Activated CD4-positive, CD25-positive, alpha-beta regulatory T cell (primary cell): ENCODE results near the gene FAM240B.

Experiments used
- DNase-seq, 4 experiments: peaks; one replicate each; lab custom pipeline; 2025; lab: John Stamatoyannopoulos, UW

FAM240B gene

DNA sequence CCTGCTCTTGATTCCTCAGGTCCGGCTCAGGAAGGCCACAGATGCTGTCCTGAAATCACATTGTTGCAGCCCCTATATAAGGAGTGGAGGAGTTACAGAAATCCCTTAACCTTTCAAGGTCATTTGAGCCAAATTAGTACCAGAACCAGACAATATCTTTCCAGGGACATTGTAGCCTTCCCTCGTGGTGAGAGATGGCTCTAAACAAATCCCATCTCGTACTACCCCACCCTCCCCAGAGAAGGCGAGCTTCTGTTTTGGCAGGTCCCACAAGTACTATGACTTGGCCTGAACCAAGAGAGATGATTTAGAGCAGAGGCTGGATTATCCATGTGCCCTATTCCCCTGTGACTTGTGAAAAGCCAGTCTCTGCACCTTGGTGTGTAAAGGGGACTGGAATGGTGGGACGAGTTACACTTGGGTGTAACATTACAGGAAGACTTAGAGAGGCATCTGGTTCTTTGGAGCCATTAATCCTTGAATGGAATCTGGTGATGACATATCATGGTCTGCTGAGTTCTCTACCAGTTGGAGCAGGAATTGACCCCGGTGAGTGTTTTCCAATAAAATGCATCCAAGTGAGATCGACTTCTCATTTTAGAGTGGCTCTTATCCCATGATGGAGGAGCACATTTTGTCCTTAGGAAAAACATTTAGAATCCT lies at the start of gene FAM240B:
TSS of gene FAM240B (minus strand) at position 51 of the 663 bp plus-strand sequence. CDS start 16,134 bp downstream, outside the sequence.
- DNase-seq, result no peak

DNA sequence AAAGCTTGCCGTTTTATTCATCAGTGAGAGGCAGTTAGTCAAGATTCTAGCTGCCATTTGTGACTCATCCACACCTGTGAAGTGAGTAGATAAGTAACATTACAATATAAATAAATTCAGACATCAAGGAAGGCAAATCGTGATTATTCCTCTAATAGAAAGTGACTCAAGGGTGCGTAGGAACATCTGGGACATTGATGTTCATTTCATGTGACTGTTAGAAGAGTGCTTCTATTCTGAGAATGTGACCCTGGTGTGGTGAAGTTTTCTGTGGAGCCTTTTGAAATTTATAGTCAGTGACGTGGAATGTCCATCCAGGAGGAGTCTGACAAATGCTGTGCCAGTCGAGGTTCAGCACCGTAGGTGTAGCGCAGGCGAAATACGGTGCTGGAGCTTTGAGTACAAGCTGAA lies 48.4 kb upstream of the FAM240B start:
- no peak for DNase-seq

DNA sequence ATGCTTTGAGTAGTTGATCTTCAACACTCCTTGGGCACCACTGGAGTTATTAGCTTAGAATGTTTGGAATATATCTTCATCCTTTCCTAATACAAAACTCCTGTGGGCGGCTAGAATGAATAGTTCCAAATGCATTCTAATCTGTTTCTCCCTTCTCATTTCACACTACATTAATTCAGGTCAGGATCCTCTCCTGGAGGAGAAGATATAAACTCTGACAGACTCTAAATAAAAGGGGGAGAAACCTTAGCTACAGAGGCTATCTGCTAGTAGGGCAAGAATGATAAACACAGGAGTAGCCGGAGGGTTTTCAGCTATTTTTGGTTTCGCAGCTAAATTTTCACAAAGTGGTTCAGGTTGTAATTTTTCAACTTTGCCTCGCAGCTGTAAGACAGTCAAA lies 45.2 kb upstream of the FAM240B start:
- no peak for DNase-seq

DNA sequence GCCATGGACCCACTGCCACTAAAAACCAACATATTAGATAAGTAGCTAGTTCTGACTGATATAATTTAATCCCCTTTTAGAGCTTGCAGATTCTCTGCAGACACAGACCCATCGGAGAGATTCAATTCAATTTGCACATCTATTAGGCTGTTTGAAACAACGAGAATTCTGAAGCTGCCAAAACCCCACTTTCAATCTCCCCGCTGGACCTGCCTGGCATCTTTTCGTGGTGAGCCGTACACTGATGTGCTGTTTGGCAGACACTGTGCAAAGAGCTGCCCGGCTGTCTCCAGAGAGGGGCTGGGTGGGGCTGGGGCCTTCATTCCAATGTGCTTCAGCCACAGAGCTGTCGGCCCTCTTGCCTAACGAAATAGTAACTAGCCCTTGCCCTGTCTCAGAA lies 42.1 kb upstream of the FAM240B start:
- DNase-seq, result no peak

DNA sequence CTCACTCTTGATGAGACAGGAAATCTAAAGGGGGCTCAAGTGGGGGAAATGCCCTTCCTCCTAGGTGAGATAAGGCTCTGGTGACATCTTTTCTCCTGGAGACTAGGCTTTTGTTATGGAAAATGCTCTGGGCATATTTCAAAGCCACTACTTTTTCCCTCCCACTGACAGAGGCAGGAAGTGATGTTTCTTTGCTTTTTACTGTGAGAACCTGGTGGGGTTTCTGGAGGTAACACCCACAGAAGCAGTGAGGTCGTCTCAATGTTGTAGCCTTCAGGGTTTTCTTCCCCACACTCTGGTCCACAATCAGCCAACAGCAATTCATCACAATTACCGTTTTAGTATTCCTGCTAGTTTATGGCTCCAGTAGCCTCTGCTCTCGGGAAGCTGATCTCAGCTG lies 41.4 kb upstream of the FAM240B start:
- no peak for DNase-seq

DNA sequence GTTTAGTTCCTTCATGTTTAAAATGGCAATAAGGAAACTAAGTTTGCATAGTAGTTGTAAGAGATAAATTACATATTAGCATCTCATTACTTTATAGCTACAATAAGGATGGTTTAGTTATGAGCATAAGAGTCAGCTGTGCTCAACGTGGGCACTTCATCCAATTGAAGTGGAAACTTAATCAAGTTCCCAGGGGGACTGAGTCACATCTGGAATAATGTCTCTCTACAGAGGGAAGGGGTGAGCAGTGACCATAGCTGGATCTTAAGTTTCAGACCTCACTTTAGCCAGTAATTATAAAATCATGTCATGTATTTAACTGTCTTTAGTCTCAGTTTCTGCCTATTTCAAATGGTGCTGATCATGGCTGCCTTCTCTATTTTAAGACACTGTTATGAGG lies 36.8 kb upstream of the FAM240B start:
- no peak for DNase-seq

DNA sequence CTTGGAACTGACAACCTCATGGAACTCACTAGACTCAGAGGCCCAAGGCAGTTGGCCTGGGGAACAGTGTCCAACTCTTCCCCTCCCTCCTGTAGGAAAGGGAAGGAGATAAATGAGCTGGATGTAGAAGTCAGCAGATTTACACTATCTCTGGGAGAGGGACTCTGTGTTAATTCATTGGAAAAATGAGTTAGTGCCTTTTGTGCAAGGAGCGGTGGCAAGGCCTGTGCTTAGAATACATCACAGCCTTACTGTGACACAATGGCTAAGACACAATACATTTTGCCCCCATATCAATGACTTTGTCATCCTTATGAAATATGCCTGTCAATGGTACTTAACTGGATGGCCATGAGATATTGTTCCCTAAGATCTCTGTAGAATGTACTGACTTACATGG lies 28.0 kb upstream of the FAM240B start:
- no peak for DNase-seq

DNA sequence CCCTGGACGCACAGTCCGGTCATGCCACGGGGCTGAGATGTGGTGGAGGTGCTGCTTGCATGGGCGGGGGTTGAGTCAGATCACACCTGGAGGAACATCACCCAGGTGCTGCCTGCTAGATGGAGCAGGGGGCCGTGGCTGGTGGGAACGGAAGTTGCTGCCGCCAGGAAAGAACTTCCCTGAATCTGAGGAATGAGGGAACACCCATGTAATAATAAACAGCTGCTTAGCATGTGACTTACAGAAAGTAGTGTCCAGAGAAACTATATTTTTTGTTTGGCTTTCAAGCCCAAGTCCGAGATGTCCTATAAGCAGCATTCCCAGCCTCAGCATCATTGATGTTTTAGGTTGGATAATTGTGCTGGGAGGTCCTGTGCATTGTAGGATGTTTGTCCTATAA lies 27.1 kb upstream of the FAM240B start:
- no peak for DNase-seq

DNA sequence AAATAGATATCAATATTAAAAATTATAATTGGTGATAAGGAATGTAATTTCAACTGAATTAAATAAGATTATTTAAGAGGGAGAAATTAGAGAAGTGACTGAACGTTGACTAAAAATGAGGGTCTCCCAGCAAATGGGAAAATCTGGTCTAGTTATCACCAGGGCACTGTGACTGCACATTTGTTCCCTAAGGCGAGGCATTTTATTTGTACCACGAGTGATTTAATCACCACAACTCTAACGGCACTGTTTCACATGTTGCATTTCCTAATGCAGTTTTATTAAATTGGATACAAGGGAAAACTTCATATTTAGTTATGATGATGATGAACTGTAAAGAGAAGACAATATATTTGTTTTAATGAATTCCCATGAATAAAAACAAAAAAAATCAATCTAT lies 26.4 kb upstream of the FAM240B start:
- DNase-seq, result no peak

DNA sequence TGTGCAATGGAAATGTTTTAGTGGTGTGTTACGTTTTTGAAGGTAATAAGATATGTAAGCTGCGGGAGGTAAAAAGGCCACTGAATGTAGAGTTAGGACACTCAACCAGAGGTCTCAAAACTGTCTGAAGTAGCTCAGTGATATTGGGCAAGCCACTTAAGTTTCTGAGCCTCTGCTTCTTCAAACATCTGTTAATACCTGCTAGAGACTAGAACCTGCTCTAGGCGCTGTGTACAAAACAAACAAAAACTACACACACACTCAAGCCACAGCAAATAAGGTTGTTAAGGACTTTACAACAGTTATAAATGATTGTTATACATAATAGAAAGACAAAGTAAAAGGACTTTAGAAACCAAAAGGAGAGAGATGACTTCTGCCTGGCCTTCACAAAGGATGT lies 24.6 kb upstream of the FAM240B start:
- no peak for DNase-seq

DNA sequence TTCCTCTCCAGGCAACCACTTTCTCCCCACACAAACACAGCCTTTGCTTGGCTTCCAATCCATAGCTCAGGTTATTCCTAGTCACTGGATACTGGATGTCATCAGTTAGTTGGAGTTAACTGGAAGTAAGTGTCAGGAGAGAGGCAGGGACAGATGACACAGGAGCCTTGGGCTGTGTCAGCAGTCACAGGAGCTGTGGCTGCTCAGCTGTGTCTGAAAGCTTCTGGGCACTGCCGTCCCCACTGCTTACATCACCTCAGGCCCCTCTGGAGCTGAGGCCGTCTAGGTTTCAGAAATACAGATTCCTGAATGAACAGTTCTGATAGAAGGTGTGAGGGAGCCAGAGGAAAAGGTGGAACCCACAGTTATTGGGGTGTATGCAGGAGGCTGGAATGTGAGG lies 17.3 kb upstream of the FAM240B start:
- DNase-seq, result no peak

DNA sequence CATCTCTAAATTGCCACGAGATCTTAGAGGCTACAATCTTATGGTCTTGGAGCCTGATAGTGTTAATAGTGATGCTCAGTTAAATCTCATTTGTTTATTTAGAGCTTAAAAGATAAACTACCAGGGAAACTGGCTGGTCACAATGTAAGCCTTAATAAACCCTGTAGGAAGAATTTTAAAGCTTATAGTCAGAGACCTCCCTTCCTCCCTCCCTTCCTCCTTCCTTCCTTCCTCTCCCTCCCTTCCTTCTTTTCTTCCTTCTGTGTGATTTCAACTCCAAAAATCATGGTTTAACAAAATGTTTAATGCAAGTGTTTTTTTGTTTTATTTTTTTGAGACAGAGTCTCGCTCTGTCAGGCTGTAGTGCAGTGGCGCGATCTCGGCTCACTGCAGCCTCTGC lies 14.9 kb upstream of the FAM240B start:
- DNase-seq, result no peak

DNA sequence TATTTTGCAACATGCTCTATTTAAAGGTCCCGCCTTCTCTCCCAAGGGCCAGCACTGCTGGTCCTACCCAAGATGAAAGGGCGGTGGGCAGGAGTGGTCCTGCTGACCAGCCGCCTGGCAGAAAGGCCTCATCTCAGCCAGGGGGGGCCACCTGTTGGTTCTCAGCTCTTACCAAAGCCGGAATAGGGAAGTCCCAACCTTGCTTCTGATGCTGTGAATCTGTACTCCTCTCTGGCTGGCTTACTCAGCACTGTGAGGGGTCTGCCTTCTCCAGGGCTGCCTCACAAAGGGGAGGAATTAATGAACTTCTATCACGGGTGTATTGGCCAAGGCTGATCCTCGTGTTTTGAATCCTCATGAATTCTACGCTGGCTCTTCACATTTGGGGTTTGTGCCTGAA lies 13.6 kb upstream of the FAM240B start:
- no peak for DNase-seq

DNA sequence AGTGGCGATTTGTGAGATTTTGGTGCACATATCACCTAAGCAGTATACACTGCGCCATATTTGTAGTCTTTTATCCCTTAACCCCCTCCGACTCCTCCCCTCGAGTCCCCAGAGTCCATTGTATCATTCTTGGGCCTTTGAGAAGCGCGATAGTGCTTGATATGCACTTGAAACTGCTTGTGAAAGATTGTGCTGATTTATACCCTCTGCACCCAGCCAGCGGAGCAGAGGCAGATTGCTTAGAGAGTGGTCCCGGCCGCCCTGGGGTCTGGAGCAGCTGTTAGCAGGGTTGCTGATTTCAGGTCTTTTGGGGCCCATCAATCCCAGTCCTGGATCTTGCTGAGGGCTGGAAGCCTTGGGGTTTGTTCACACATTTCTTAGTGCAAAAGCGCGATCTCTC lies 13.0 kb upstream of the FAM240B start:
- DNase-seq, result no peak

DNA sequence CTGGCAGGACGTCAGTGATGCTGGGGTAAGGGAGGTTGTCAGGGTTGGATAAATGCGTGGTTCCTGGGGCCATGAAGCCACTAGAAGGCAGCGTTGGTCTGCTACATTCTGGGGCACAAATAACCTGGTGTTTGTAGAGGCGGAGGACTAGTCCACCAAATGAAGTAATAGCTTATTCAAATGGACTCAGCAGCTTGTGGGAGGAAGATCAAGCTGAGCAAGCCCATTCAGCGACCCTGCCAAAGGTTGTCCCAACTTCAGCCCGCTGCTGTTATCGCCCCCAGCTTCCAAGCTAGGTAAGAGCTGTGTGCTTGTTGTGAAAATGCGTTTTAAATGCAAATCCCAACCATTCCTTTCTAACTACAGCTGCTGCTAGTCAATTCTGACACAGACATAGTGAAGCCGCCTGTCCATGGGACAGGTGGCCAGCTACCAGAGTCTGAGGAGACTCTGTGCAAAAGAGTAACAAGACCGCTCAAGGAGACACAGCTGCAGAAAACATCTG lies 7.6 kb upstream of the FAM240B start:
- no peak for DNase-seq

DNA sequence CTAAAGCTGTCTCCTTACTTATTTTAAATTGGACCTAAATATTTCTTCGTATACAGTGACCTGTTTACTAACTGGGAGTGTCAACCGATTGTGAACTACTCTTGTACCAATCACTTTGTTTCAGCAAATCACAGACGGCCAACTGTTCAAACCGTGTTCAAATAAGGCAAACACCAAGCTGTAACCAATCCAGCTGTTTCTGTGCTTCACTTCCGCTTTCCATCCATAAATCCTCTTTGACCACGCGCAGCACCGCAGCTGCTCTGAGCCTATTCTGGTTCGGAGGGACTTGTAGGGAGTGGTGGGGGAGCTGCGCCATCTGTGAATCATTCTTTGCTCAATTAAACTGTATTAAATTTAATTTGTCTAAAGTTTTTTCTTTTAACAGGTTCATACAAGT lies 4.8 kb upstream of the FAM240B start:
- no peak for DNase-seq

DNA sequence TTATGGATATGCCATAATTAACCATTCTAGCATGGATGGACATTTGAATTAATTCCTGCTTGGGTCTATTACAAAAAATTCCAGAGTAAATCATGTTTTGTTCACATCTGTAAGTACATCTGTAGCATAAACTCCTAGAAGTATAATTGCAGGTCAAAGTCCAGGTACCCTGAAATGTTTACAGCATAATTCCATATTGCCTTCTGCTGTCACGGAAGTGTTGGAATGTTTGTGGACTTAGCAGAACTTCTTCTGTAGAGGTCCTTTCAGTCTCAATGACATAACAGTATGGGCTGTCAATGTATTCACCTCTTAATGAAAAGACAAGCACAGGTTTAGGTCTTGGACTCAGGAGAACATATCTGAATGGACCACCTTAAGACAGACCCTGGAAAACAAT lies 1.8 kb downstream of the FAM240B start:
- no peak for DNase-seq

DNA sequence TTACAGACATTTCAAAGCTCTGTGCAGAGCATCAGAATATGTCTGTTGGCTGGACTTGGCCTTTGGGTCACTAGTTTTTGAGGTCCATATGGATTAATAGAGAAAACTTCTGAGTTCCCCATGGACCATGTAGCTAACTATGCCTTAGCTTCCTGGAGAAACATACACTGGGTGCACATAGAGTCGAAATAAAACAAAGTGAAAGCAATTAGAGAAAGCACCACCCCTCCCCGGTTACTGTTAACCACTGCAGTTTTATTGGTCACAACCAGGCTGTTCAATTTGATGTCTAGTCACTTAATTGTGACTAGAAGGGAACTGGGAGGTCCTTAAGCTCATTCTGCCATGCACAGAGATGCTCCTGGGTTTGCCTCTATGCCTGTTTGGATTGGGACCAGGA lies 4.2 kb downstream of the FAM240B start:
- DNase-seq, result no peak

DNA sequence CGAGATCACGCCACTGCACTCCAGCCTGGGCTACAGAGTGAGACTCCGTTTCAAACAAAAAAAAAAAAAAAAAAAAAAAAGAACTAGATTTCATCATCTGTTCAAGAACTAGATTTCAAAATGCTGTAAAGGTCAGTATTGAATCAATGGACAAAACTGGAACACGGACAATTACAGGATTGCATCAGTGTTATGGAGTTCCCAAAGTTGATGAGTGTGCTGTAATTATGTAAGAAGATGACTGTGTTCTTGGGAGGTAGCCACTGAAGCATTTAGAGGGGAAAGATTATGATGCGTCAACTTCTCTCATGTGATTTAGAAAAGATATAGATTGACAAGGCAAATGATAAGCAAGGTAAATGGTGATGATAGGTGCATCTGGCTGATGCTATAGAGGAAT lies 6.5 kb downstream of the FAM240B start:
- DNase-seq, result no peak

DNA sequence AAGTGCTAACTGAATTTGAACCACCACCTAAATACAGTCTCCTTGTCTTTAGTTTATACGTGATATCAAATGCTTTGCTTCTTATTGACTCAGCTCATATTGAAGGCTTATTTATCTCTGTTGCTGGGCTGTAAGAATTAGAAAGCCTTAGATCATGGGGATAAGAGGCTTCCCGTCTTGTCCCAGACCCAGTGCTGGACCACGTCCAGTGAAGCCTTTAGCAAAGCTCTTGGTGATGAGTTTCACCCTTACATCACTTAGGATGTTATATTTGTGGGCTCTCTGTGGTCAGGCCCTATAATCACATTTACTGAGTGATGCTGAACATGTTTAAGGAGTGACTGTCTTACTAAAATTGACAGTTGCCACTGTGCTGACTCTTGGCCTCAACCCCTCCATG lies 11.2 kb downstream of the FAM240B start:
- DNase-seq, result no peak

DNA sequence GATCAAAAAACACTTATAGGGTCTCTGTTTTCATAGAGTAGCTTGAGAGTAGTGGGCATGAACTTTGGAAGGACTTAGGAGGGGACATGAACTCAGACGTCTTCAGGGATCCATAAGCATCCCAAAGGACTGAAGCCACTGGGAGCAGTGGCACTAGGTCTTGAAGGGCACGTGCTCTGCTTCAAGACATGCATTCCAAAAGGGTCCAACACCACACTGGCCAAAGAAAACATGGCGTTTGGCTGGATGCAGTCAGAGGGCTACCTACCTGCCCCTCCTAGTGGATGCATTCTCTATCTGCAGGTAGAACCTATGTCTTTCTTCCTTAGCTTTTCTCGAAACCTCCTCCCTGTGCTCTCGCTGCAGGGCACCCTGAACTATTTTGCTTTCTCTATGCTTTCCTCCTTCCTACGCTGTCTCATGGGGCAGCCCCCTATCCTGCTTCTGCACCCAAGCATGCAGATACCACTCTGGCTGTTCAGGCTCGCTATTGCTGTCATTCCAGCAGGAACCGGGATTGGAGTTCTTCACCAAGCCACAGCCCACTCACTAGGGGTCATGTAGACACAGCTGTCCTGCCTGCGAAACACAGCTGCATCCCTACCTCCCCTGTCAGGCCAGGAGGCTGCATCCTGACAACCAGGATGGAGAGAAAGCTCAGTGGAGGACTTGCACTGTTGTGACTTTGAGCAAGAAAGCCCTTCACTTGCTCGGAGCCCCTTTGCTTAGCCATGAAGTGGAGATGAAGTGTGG lies 11.9 kb downstream of the FAM240B start:
- DNase-seq, result no peak

DNA sequence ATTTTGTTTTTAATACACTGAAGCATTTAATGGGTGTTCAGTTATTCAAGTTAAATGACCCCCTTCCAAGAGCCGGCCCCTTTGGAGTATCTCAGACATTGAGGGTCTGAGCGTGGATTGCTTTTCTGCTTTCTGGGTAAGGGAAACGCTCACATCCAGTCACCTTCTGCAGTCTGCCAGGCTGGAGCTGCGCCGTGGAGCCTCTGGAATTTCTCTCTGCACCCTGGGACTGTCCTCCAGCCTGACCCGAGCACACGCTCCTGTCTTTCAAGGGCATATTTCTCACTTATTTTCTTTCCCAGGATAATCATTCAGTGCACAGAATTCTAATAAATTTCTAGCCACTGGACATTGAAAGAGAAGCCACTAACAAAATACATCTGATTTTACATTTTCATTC lies 13.4 kb downstream of the FAM240B start:
- no peak for DNase-seq

DNA sequence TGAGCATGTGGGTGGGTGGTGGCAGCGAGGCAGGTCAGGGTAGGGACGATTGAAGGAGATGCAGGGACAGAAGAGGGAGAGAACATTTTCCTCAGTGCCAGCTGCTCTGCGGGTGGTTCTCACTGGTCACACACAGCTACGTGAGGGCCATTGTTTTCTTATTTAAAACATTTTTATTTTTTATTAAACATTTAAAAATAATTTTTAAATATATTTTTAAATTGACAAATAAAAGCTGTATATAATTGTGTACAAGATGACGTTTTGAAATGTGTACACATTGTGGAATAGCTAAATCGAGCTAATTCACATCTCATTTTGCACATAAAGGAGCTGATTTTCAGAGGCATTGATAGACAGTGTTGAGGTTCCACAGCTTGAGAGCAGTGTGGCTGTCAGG lies 14.0 kb downstream of the FAM240B start:
- no peak for DNase-seq

DNA sequence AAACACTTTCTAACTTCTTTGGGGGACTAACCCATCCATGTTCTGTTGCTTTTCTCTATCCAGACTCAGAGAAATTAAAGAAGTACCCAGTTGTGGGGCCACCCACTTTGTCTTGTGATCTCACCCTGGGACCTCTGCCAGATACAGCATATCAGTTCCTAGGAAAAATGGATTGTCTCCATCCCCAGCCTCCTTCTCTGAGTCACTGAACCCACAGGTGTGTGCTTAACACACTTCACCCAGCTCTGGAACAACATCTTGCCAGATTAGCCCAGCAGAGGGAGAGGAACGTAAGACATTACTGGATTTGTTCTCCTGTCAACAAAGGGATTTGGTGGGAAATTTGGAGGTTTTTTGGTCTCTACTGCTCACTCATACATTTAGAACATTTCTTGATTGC lies 19.2 kb downstream of the FAM240B start:
- no peak for DNase-seq
